ENCODE measurements around the gene C19orf44.
A peak's percentile ranks its signal among the peaks of the same experiment; 100 is the strongest.
"Not testable (repeated sequence)": the region's sequence is repeated elsewhere in the genome, so short reads cannot be mapped to it uniquely, and the experiment has no call there.

Gene C19orf44

GRCh38 chr19:16470541-16470910, 25.7 kb upstream of the C19orf44 start:
- DNase-seq = no peak

- DNase-seq = no peak
Observed at GRCh38 chr19:16470911-16471811, 25.0 kb upstream of the C19orf44 start.

DNA sequence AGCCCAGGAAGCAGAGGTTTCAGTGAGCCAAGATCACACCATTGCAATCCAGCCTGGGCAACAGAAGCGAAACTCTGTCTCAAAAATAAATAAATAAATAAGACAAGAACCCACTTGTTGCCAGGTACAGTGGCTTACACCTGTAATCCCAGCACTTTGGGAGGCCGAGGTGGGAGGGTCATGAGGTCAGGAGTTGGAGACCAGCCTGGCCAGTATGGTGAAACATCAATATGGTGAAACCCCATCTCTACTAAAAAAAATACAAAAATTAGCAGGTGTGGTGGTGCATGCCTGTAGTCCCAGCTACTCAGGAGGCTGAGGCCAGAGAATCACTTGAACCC, 23.7 kb upstream of the C19orf44 start:
- DNase-seq = not testable (repeated sequence)

DNA sequence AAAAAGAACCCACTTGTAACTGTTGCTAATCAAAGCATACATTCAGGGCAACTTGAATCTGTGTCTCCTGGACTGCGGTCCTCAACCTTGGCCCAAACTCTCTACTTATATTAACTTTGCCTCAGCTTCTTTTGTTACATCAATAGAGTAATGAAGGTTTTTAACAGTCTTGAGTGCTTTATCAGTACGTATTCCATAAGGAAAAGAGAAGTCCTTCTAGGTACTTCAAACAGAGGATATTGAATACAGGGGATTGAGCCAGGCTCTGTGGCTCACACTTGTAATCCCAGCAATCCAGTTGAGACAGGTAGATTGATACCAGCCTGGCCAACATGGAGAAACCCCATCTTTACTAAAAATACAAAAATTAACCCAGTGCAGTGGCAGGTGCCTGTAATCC, 23.2 kb upstream of the C19orf44 start:
- no peak for DNase-seq

- no peak for DNase-seq
Observed at GRCh38 chr19:16473875-16474392, 22.3 kb upstream of the C19orf44 start.

DNA sequence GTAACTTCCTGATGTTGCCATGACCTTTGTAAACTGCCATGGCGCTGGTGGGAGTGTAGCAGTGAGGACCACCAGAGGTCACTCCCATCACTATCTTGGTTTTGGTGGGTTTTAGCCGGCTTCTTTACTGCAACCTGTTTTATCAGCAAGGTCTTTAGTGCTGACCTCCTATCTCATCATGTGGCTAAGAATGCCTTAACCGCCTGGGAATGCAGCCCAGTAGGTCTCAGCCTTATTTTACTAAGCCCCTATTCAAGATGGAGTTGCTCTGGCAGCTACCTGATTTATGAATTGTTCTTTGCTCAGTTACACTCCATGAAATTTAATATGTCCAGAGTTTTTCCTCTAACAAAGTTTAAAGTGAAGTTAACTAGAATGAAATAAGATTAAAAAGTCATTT, 19.8 kb upstream of the C19orf44 start:
- DNase-seq = no peak

- DNase-seq = no peak
Observed at GRCh38 chr19:16477311-16477710, 18.9 kb upstream of the C19orf44 start.

- no peak for DNase-seq
Observed at GRCh38 chr19:16482745-16483144, 13.4 kb upstream of the C19orf44 start.

DNA sequence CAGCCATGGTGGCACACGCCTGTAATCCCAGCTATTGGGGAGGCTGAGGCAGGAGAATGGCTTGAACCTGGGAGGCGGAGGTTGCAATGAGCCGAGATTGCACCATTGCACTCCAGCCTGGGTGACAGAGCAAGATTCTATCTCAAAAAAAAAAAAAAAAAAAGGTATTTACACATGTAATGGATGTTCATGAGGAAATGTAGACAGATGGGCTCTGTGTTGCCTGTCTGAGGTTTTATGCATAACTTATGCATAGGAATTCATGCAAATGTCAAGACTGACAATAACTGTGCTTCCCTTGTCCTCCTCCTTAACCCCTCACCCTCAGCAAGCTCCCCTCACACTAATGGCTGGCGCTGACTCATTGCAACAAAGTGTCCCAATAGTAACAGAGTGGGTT, 9.7 kb upstream of the C19orf44 start:
- not testable (repeated sequence) for DNase-seq

GRCh38 chr19:16496613-16496983, 404 bp downstream of the C19orf44 start:
- DNase-seq = no peak

GRCh38 chr19:16497042-16497441, 848 bp downstream of the C19orf44 start:
- no peak for DNase-seq

- DNase-seq = no peak
Observed at GRCh38 chr19:16497837-16498236, 1.6 kb downstream of the C19orf44 start.

DNA sequence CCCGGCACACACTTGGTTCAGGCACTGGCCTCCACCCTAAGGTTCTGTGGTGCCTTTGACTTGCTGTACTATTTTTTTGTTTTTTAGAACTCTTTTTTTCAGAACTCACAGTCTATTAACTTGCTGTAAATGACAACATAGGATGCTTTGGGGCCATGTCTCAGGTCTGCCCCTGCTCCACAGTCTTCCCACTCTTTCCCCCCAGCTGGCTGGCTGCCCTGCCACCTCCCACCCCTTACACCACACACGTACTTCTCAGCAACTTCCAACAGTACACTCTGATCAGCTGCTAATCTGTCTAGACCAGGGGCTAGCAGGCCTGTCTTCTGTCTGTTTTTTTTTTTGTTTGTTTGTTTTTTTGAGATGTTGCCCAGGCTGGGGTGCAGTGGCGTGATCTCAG, 8.1 kb downstream of the C19orf44 start:
- no peak for DNase-seq

GRCh38 chr19:16506161-16506560, 10.0 kb downstream of the C19orf44 start:
- DNase-seq = not testable (repeated sequence)

DNA sequence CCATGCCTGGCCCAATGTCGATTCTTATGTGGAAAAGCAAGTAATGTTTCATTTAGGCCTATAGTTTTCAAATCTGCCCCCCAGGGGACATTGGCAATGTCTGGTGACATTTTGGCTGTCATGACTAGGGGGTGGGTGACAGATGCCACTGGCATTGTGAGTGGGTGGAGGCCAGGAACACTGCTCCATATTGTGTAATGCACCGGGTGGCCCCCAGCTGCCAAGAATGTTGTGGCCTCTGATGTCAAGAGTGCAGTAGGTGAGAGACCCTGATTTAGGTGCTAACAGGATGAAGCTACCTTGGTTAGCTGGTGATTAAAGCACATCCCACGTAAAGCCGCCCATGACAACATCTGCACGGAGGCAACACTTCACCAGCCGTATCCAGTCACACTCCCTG, 10.8 kb downstream of the C19orf44 start:
- no peak for DNase-seq

GRCh38 chr19:16508546-16508945, 12.4 kb downstream of the C19orf44 start:
- no peak for DNase-seq

GRCh38 chr19:16509141-16510061, 13.2 kb downstream of the C19orf44 start:
- no peak for DNase-seq

DNA sequence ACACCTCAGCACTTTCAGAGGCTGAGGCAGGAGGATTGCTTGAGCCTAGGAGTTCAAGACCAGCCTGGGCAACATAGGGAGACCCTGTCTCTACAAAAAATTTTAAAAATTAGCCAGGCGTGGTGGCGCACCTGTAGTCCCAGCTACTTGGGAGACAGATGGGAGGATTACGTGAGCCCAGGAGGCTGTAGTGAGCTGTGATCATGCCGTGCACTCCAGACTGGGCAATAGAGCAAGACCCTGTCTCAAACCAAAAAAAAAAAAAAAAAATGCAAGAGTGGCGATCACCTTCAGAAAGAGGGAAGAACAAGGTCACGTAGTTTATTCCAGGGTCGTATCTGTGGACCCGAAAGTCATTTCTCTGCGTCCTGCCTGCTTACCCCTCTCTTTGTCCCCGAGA, 16.4 kb downstream of the C19orf44 start:
- DNase-seq = not testable (repeated sequence)

- DNase-seq = no peak
Observed at GRCh38 chr19:16514383-16515019, 18.3 kb downstream of the C19orf44 start.

- no peak for DNase-seq
Observed at GRCh38 chr19:16516381-16516780, 20.2 kb downstream of the C19orf44 start.

GRCh38 chr19:16516923-16517610, 20.9 kb downstream of the C19orf44 start:
- peak in 1 of 2 donors; percentile 5 for DNase-seq

DNA sequence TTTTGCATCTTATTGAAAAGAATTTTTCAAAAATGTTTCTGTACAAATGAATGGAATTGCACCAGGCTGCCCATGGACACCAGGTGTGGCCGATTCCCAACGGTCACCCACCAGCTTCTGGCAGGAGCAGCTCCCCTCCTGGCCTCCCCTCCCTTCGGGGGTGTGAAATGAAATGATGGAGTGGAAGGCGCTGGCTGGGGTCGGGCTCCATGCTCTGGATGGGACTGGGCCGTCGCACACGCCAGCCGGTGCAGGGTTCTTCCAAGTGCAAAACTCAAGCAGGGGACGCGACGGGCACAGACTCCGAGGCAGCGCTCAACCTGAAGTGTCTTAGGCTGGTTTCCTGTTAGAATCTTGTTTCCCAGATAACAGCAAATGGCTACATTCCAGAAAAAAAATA, 21.9 kb downstream of the C19orf44 start:
- DNase-seq = no peak
